Mammary epithelial cell (primary cell): Measurements from ENCODE around the gene SERPINA9.

Source experiments
- CTCF ChIP-seq, 2 donors: IDR thresholded peaks in 1 of 2; conservative IDR thresholded peaks in 1 of 2; 2 replicates each; pipeline ENCODE4 v1.5.1; 2011 to 2012; ENCODE audit warnings: inconsistent platforms in 2 of 2, low read length in 2 of 2, mild to moderate bottlenecking in 2 of 2, control low read depth in 1 of 2, low read depth in 1 of 2; ENCODE audit not compliant: insufficient read depth in 1 of 2; ENCODE audit errors: extremely low read depth in 1 of 2
- EZH2 ChIP-seq: IDR thresholded peaks from 2 replicates; pipeline ENCODE4 v1.6.1; 2012; ENCODE audit warnings: low read length, inconsistent platforms, borderline replicate concordance

- TF ChIP-seq CTCF (conservative IDR thresholded peaks at IDR 0.05 in 1 of 2, IDR thresholded peaks at IDR 0.05 in 1 of 2; ENCODE audit: extremely low read depth in 1 of 2, insufficient read depth in 1 of 2, low read depth in 1 of 2, low read length in 2 of 2) (no peak), EZH2 (no peak)
Observed at GRCh38 chr14:94523265-94523664, 47.3 kb upstream of the SERPINA9 start.
